GM12878 (cell line): ENCODE data around the gene GPRC5B. TPM values are rescaled to one million over a fixed set of nuclear protein-coding genes. Genes with fewer than 3 reads are reported as not detected.

Experiments used
- ATAC-seq: fragments of 200-7000 bp; cut with Tn5 transposase; 3 replicates; pipeline ENCODE4 v1.9.1; 2020; ENCODE audit warnings: mild to moderate bottlenecking, moderate library complexity
- BruUV-seq: library from RNA; stranded (reverse); fragments of 400-500 nt; replicated peaks from 2 replicates; lab custom pipeline; 2021; lab: Mats Ljungman, UMichigan
- CTCF ChIA-PET: fragments of 300-600 bp; sonication (Branson Sonifier 250); formaldehyde crosslinking; extraction: SDS; loops from one replicate; lab custom pipeline; 2021; ENCODE audit warnings: inconsistent platforms; lab: Yijun Ruan, JAX
- POLR2A ChIA-PET: fragments of 350-600 bp; formaldehyde crosslinking; extraction: SDS; loops from one replicate; lab custom pipeline; 2021; ENCODE audit warnings: inconsistent platforms; lab: Charles Lee
- RAD21 ChIA-PET: fragments of 300-600 bp; sonication (Branson Sonifier 250); formaldehyde crosslinking; loops from one replicate; lab custom pipeline; 2023; ENCODE audit warnings: antibody characterized with exemption; ENCODE audit not compliant: unreplicated experiment; lab: Charles Lee
- SMC1A ChIA-PET: fragments of 300-600 bp; sonication (Branson Sonifier 250); formaldehyde crosslinking; loops from one replicate; lab custom pipeline; 2023; ENCODE audit not compliant: unreplicated experiment, uncharacterized antibody; lab: Charles Lee
- DNase-seq: peaks from one replicate; pipeline ENCODE4 v3.0.0-alpha.2; 2011; ENCODE audit warnings: low read depth, low spot score
- FAIRE-seq: peaks from 3 replicates; lab custom pipeline; 2011; peaks lifted over from hg19 to GRCh38; lab: Jason Lieb, UNC
- H2AFZ ChIP-seq: 2 replicates; pipeline ENCODE4 v1.6.0; 2011; ENCODE audit warnings: low read depth, low read length, control low read depth; ENCODE audit not compliant: control insufficient read depth
- H3K27ac ChIP-seq: 2 replicates; pipeline ENCODE4 v1.5.1; 2011; ENCODE audit warnings: control low read depth; ENCODE audit not compliant: control insufficient read depth, insufficient read depth
- H3K27me3 ChIP-seq, 2 experiments: replicated peaks in 1 of 2; 2 replicates each; pipeline versions ENCODE4 v1.6.0 to v1.6.1; 2011; ENCODE audit warnings: low read length in 1 of 2; ENCODE audit not compliant: control insufficient read depth in 2 of 2, insufficient read depth in 2 of 2
- H3K36me3 ChIP-seq, 2 experiments: 2 replicates each; pipeline ENCODE4 v1.5.1; 2011; ENCODE audit warnings: low read length in 1 of 2; ENCODE audit not compliant: control insufficient read depth in 2 of 2, insufficient read depth in 2 of 2
- H3K4me1 ChIP-seq: 2 replicates; pipeline ENCODE4 v1.6.1; 2011; ENCODE audit warnings: mild to moderate bottlenecking, low read length, moderate library complexity, mixed read lengths; ENCODE audit not compliant: control insufficient read depth, insufficient read depth
- H3K4me2 ChIP-seq: 2 replicates; pipeline ENCODE4 v1.6.0; 2011; ENCODE audit warnings: control low read depth; ENCODE audit not compliant: control insufficient read depth, insufficient read depth
- H3K4me3 ChIP-seq: fragments of 200-600 bp; sonication (generic); 2 replicates; pipeline ENCODE4 v1.5.1; 2016
- H3K79me2 ChIP-seq: 2 replicates; pipeline ENCODE4 v1.6.0; 2011; ENCODE audit warnings: low read length; ENCODE audit not compliant: control insufficient read depth, insufficient read depth
- H3K9ac ChIP-seq: 2 replicates; pipeline ENCODE4 v1.8.0; 2011; ENCODE audit warnings: low read length, control low read depth, mixed read lengths; ENCODE audit not compliant: control insufficient read depth, insufficient read depth
- H3K9me3 ChIP-seq: replicated peaks from 3 replicates; pipeline ENCODE4 v1.5.1; 2011; ENCODE audit warnings: mild to moderate bottlenecking, low read length; ENCODE audit not compliant: control insufficient read depth, insufficient read depth
- H4K20me1 ChIP-seq: 2 replicates; pipeline ENCODE4 v1.6.0; 2011; ENCODE audit not compliant: control insufficient read depth, insufficient read depth
- BCLAF1 ChIP-seq: fragments of 450-650 bp; IDR thresholded peaks from 2 replicates; pipeline ENCODE4 v1.6.1; 2017; ENCODE audit warnings: antibody characterized with exemption, mild to moderate bottlenecking, moderate library complexity
- MYB ChIP-seq: fragments of 150-350 bp; IDR thresholded peaks from 2 replicates; pipeline ENCODE4 v1.6.1; 2014; ENCODE audit warnings: mild to moderate bottlenecking, low read depth, low read length, borderline replicate concordance
- POLR2A ChIP-seq: IDR thresholded peaks from 2 replicates; pipeline ENCODE4 v1.6.1; 2011; ENCODE audit warnings: low read depth, mild to moderate bottlenecking, low read length
- RAD51 ChIP-seq: fragments of 450-650 bp; IDR thresholded peaks from 2 replicates; pipeline ENCODE4 v1.6.1; 2016; ENCODE audit warnings: moderate library complexity, mild to moderate bottlenecking, inconsistent platforms
- RB1 ChIP-seq: fragments of 450-650 bp; formaldehyde crosslinking; IDR thresholded peaks from 2 replicates; pipeline ENCODE4 v1.6.1; 2017; ENCODE audit warnings: mild to moderate bottlenecking, borderline replicate concordance
- RUNX3 ChIP-seq: IDR thresholded peaks from 2 replicates; pipeline ENCODE4 v1.6.1; 2012; ENCODE audit warnings: low read length, inconsistent platforms
- SMARCA5 ChIP-seq: fragments of 450-650 bp; IDR thresholded peaks from 2 replicates; pipeline ENCODE4 v1.6.1; 2017; ENCODE audit warnings: mild to moderate bottlenecking
- SP1 ChIP-seq: IDR thresholded peaks from one replicate; pipeline ENCODE4 v1.6.1; 2011; ENCODE audit warnings: low read depth, low read length
- SPI1 ChIP-seq: IDR thresholded peaks from 2 replicates; pipeline ENCODE4 v1.6.1; 2011; ENCODE audit warnings: low read depth, mild to moderate bottlenecking, low read length, moderate library complexity, borderline replicate concordance; ENCODE audit not compliant: insufficient read depth
- SUPT20H ChIP-seq: IDR thresholded peaks from 2 replicates; pipeline ENCODE4 v1.6.1; 2011; ENCODE audit warnings: low read depth, mild to moderate bottlenecking, low read length, moderate library complexity, borderline replicate concordance; ENCODE audit not compliant: control insufficient read depth
- TARDBP ChIP-seq: IDR thresholded peaks from 2 replicates; pipeline ENCODE4 v1.6.1; 2016; ENCODE audit warnings: borderline replicate concordance
- TCF7 ChIP-seq: IDR thresholded peaks from 2 replicates; pipeline ENCODE4 v1.6.1; 2014; ENCODE audit warnings: antibody characterized with exemption, borderline replicate concordance
- ZNF24 ChIP-seq: fragments of 450-650 bp; IDR thresholded peaks from 2 replicates; pipeline ENCODE4 v1.6.1; 2017; ENCODE audit warnings: antibody characterized with exemption, mild to moderate bottlenecking
- whole genome bisulfite sequencing: methylation state at CpG from one replicate; pipeline ENCODE4 v1.1.6; 2016; ENCODE audit warnings: low lambda C conversion rate; ENCODE audit not compliant: insufficient replicate concordance, insufficient coverage; ENCODE audit errors: missing lambda C conversion rate; 5-methylcytosine and 5-hydroxymethylcytosine counted together
- in situ Hi-C: fragments of 300-500 bp; cut with MboI; formaldehyde crosslinking; loops from 9 replicates; pipeline ENCODE4 v1.14.3; 2018; ENCODE audit warnings: mixed read lengths
- intact Hi-C: fragments of 100-400 bp; cut with micrococcal nuclease; formaldehyde crosslinking; loops from one replicate; pipeline ENCODE4 v1.14.2; 2022; ENCODE audit not compliant: unreplicated experiment
- polyA plus RNA-seq, 11 experiments: library from polyadenylated mRNA; depleted of rRNA in 4 of 11; unstranded in 6 of 11; stranded (reverse) in 5 of 11; fragments of >200 nt; fragmentation: Nextera tagmentation in 4 of 11; fragmentation: Illumina TruSeq in 1 of 11; extraction: Ambion mirVana in 4 of 11; extraction: Trizol in 1 of 11; gene quantifications; 1 replicate in 1 of 11; 2 replicates in 10 of 11; pipeline versions ENCODE4 v1.2.1 to v1.2.3, GENCODE V29; 2011 to 2016; ENCODE audit warnings: inconsistent platforms in 2 of 11, missing spikeins in 2 of 11, low read depth in 1 of 11
- total RNA-seq, 4 experiments: library from RNA; depleted of rRNA in 3 of 4; stranded (reverse); fragments of >200 nt in 3 of 4; fragmentation: Illumina TruSeq in 1 of 4; extraction: Trizol in 1 of 4; gene quantifications; 2 replicates each; pipeline versions ENCODE4 v1.2.1 to v1.2.3, GENCODE V29; 2013 to 2021

Gene GPRC5B
- total and polyA plus RNA-seq, 10 of the 15 experiments (the other 5 are each of a cell fraction or from before 2014, with no cell fraction given), result 0.01 to 0.42 (median 0.15) TPM; not detected in 2

- CTCF ChIA-PET, result no interaction called here
- in situ Hi-C loops (no loop called here), intact Hi-C loops (no loop called here)
- Histone ChIP-seq H3K4me3 (no peak overlapping the region), H3K4me1 (no peaks in the 10 kb centered on the region), H4K20me1 (no peaks in the 10 kb centered on the region), H3K9ac (no peak overlapping the region), H3K4me2 (no peak overlapping the region), H3K9me3 (no peaks in the 10 kb centered on the region; the same call in 2 of the 3 replicates), H2AFZ (no peak overlapping the region), H3K36me3 (no peaks in the 10 kb centered on the region), H3K79me2 (no peaks in the 10 kb centered on the region), H3K27me3 (no peaks in the 10 kb centered on the region; a peak in 1 of 4 replicates), H3K27ac (no peak overlapping the region)
- TF ChIP-seq SPI1 (no peak), TARDBP (no peak), ZNF24 (no peak), TCF7 (no peak), RUNX3 (no peak), MYB (no peak), RAD51 (no peak), RB1 (no peak), POLR2A (no peak), BCLAF1 (no peak), SMARCA5 (no peak), SUPT20H (no peak), SP1 (no peak)
- POLR2A ChIA-PET, result no interaction called here
- FAIRE-seq (no peak), DNase-seq (no peak), ATAC-seq (no peak)
- WGBS, result 29% methylated on average over 7 of the region's 7 CpGs
- RAD21 ChIA-PET, result no interaction called here
- SMC1A ChIA-PET, result no interaction called here
- BruUV-seq, result no TSS peak
These were observed 9.9 kb upstream of the GPRC5B start for GRCh38 chr16:19894586-19894985.
